ENCODE measurements around the gene NOTCH4. TPM values are rescaled to one million over a fixed set of nuclear protein-coding genes. Genes with fewer than 3 reads are reported as not detected.

NOTCH4 gene
- total and polyA plus RNA-seq, 9 of the 15 experiments (the other 6 are each of a cell fraction or from before 2014, with no cell fraction given) = 0.24 to 4.3 (median 1.7) TPM

- TF ChIP-seq, protein P1, sequence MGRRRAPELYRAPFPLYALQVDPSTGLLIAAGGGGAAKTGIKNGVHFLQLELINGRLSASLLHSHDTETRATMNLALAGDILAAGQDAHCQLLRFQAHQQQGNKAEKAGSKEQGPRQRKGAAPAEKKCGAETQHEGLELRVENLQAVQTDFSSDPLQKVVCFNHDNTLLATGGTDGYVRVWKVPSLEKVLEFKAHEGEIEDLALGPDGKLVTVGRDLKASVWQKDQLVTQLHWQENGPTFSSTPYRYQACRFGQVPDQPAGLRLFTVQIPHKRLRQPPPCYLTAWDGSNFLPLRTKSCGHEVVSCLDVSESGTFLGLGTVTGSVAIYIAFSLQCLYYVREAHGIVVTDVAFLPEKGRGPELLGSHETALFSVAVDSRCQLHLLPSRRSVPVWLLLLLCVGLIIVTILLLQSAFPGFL (CRISPR knock-in tag; IDR thresholded peaks at IDR 0.05) = no peak
- TF ChIP-seq HDAC1 (IDR thresholded peaks at IDR 0.05) = peak in 1 of 2 experiments; percentile 27; a peak in 1 of 4 replicates
- TF ChIP-seq ZNF764 (CRISPR knock-in tag; IDR thresholded peaks at IDR 0.05; ENCODE audit: low read depth) = no peak
- TF ChIP-seq CBX3 (IDR thresholded peaks at IDR 0.05; ENCODE audit: borderline replicate concordance in 1 of 2, low read length in 2 of 2) = no peak
- no peak for TF ChIP-seq TRIM25 (IDR thresholded peaks at IDR 0.05; ENCODE audit: borderline replicate concordance)
- no peak for TF ChIP-seq C11orf30 (IDR thresholded peaks at IDR 0.05; ENCODE audit: low read depth)
- TF ChIP-seq TEAD4 (IDR thresholded peaks at IDR 0.05; ENCODE audit: low read length) = no peak
- no peak for TF ChIP-seq TEAD4 (CRISPR knock-in tag; IDR thresholded peaks at IDR 0.05; ENCODE audit: borderline replicate concordance)
- TF ChIP-seq, protein P2, sequence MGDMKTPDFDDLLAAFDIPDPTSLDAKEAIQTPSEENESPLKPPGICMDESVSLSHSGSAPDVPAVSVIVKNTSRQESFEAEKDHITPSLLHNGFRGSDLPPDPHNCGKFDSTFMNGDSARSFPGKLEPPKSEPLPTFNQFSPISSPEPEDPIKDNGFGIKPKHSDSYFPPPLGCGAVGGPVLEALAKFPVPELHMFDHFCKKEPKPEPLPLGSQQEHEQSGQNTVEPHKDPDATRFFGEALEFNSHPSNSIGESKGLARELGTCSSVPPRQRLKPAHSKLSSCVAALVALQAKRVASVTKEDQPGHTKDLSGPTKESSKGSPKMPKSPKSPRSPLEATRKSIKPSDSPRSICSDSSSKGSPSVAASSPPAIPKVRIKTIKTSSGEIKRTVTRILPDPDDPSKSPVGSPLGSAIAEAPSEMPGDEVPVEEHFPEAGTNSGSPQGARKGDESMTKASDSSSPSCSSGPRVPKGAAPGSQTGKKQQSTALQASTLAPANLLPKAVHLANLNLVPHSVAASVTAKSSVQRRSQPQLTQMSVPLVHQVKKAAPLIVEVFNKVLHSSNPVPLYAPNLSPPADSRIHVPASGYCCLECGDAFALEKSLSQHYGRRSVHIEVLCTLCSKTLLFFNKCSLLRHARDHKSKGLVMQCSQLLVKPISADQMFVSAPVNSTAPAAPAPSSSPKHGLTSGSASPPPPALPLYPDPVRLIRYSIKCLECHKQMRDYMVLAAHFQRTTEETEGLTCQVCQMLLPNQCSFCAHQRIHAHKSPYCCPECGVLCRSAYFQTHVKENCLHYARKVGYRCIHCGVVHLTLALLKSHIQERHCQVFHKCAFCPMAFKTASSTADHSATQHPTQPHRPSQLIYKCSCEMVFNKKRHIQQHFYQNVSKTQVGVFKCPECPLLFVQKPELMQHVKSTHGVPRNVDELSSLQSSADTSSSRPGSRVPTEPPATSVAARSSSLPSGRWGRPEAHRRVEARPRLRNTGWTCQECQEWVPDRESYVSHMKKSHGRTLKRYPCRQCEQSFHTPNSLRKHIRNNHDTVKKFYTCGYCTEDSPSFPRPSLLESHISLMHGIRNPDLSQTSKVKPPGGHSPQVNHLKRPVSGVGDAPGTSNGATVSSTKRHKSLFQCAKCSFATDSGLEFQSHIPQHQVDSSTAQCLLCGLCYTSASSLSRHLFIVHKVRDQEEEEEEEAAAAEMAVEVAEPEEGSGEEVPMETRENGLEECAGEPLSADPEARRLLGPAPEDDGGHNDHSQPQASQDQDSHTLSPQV (IDR thresholded peaks at IDR 0.05) = 0 out of 2 replicates have a peak, but pooled peaks have one; percentile 13
- TF ChIP-seq FOXM1 (IDR thresholded peaks at IDR 0.05; ENCODE audit: low read depth) = no peak
- no peak for TF ChIP-seq FOXM1 (CRISPR knock-in tag; IDR thresholded peaks at IDR 0.05; ENCODE audit: low read depth)
- TF ChIP-seq HNRNPL (IDR thresholded peaks at IDR 0.05; ENCODE audit: low read depth, low read length) = no peak
- TF ChIP-seq ZBTB7A (IDR thresholded peaks at IDR 0.05; ENCODE audit: borderline replicate concordance, control insufficient read depth, low read depth, low read length) = peak; percentile 58; the same call in 1 of the 2 replicates
- no peak for TF ChIP-seq ZKSCAN1 (IDR thresholded peaks at IDR 0.05; ENCODE audit: low read depth, low read length)
- TF ChIP-seq ZBTB1 (CRISPR knock-in tag; IDR thresholded peaks at IDR 0.05; ENCODE audit: borderline replicate concordance, low read depth) = no peak
- TF ChIP-seq, protein P3, sequence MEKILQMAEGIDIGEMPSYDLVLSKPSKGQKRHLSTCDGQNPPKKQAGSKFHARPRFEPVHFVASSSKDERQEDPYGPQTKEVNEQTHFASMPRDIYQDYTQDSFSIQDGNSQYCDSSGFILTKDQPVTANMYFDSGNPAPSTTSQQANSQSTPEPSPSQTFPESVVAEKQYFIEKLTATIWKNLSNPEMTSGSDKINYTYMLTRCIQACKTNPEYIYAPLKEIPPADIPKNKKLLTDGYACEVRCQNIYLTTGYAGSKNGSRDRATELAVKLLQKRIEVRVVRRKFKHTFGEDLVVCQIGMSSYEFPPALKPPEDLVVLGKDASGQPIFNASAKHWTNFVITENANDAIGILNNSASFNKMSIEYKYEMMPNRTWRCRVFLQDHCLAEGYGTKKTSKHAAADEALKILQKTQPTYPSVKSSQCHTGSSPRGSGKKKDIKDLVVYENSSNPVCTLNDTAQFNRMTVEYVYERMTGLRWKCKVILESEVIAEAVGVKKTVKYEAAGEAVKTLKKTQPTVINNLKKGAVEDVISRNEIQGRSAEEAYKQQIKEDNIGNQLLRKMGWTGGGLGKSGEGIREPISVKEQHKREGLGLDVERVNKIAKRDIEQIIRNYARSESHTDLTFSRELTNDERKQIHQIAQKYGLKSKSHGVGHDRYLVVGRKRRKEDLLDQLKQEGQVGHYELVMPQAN (IDR thresholded peaks at IDR 0.05; ENCODE audit: borderline replicate concordance) = no peak
- TF ChIP-seq POLR2G (IDR thresholded peaks at IDR 0.05; ENCODE audit: low read depth, low read length) = peak; percentile 51
- no peak for TF ChIP-seq ZNF239 (CRISPR knock-in tag; IDR thresholded peaks at IDR 0.05)
Measured at GRCh38 chr6:32191696-32192607, 31.9 kb downstream of the NOTCH4 start (continued).

All from K562 (cell line).